Activated CD4-positive, alpha-beta T cell treated with anti-CD3 and anti-CD28 coated beads, Interleukin-2, amount 50 U/mL, for 1 hour (primary cell): ENCODE measurements around the gene RASSF5.

Experiments
- DNase-seq: peaks from one replicate; pipeline ENCODE4 v3.0.0-alpha.2; 2020

RASSF5 gene

GRCh38 chr1:206500046-206500445, 7.3 kb upstream of the RASSF5 start:
- no peak for DNase-seq

- DNase-seq = no peak
Observed at GRCh38 chr1:206501881-206502280, 5.5 kb upstream of the RASSF5 start.

- DNase-seq = no peak
Observed at GRCh38 chr1:206502403-206502802, 4.9 kb upstream of the RASSF5 start.

DNA sequence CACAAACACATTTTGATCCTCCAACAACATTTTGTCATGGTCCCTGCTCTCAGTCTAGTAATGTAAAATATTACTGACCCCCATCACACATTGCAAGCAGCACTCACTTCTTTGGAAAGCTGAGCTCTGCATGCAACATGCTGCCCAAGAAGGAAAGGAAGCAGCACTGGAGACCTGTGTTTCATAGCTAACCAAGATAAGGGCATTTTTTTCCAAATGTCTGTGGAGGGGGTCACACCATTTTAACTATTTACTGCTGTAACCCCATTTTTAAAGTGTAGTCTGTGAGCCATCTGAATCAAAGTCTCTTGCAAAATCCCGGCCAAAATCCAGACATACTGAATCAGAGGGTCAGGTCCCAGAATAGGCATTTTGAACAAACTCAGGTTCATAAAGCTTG, 4.5 kb upstream of the RASSF5 start:
- no peak for DNase-seq

- DNase-seq = no peak
Observed at GRCh38 chr1:206503591-206504362, 3.6 kb upstream of the RASSF5 start.

- no peak for DNase-seq
Observed at GRCh38 chr1:206504363-206504713, 3.0 kb upstream of the RASSF5 start.

DNA sequence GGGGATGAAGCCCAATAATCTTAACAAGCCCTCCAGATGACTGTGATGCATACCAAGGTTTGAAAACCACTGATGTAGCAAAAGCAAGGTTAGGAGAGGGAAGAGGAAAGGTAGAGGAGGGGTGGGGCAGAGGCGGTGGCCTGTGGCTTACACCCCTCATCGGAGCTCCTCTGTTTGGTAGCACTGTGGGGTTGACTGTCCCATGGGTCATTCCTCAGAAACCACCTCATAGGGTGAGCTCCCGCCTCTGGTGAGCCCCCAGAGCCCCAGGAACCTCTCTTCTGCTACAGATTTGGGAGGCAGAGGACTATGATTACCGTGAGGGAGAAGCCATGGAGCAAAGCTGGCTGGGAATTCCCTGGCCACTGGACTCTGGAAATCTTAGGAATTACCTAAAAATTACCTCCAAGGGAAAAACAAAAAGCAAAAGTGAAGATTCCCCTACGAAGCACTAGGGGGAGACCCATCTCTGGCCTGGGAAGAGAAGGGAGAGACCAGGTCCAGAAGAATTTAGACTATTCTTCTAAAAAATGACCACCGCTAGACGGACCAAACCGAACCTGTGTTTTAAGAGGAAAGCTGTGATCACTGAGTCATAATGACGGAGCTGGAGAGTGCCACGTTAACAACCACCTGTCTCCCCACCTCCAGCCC, 1.5 kb upstream of the RASSF5 start:
- no peak for DNase-seq

DNA sequence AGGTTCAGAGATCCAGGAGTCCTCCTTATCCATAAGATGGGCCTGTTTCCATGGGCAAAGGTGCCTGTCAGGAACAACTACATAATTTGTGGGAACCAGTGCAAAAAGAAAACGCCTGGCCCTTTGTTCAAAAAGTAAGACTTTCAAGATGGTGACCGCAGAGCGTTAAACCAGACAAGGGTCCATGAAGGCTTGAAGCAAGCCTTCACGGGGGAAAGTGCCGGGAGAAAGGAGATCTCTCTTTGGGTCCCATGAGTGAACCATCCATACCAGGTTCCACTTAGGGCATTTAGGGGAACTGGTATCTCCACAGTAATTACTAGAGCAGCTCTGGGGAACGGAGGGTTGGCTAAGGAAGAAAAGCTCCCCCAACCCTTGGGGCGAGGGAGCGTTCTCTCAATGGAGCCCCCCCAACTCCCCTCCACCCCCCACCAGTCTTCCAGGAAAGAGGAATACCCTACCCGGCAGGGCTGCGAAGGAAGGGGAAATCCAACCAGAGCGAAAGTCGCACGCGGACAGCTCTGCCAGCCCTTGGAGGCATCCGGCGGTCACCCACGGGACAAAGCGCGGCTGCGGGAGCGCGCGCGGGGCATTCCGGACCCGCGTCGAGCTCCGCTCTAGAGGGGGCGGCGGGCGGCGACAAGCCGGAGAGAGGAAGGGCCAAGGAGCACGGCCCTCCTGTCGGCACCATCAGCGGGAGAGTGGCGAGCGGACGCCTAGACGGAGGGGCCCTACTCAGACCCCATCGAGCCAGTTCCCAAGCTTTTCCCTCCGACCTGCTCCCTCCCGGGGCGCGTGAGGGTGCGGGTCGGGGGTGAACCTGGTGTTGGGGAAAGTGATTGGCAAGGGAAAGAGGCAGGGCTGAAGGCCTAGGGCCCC, 687 bp upstream of the RASSF5 start:
- no peak for DNase-seq

- no peak for DNase-seq
Observed at GRCh38 chr1:206508130-206508889, 979 bp downstream of the RASSF5 start.

DNA sequence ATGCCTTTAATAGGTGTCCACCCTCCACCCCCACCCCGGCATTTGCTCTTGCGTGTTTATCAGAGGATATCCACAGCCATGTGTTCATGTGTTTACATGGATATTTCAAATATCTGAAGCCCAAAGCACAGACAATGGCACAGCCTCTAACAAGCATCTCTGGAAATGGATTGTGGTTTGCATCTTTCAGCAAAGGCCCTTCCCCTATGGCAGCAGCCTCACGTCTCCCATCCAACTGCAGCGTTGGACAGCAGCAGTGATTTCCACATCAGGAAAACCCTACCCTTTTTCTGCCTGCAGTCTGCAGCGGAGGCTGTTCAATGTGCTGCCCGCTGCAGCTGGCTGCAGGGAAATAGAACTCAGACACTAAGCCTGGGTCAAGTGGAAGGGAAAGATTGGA, 1.6 kb downstream of the RASSF5 start:
- DNase-seq = no peak

GRCh38 chr1:206509612-206510257, 2.4 kb downstream of the RASSF5 start:
- no peak for DNase-seq

GRCh38 chr1:206510371-206510770, 3.0 kb downstream of the RASSF5 start:
- no peak for DNase-seq

- no peak for DNase-seq
Observed at GRCh38 chr1:206511362-206512057, 4.2 kb downstream of the RASSF5 start.

GRCh38 chr1:206512058-206512850, 4.9 kb downstream of the RASSF5 start:
- DNase-seq = no peak

GRCh38 chr1:206512851-206513180, 5.5 kb downstream of the RASSF5 start:
- DNase-seq = no peak

DNA sequence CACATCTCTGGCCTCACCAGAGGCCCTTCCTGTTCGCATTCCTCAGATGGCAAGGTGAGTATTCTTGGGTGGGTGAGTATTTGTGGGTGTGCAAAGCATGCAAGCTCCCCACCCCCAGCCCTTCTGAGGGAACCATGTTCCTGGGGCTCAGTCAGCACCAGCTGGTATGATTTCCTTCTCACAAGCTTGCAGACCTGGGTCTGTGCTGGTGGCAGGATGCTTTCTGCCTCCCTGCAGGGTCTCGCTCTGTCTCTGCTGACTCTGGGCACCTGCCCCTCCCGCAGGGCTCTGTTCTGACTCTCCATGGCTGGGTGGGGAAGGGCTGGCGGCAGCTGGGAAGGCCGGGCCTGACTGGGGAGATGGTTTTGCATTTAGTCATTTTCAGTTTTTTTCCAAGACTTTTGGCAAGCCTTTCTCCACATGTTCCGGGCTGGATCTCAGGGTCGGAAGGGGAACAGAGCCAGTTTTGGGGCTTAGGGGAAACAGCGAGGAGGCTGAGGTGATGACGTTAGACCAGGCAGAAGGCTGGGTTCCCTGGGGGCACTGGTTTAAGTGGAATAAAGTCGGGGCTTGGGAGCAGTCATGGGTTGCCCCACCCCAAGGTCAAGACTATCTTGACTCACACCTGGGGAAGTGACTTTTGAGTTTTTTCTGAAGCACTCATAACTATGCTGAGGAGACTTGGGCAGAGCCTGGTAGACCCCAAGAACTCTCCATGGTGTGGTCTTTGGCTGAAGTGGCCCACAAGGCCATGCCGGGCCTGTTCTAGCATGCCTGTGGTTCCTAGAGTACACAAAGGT, 6.2 kb downstream of the RASSF5 start:
- no peak for DNase-seq

DNA sequence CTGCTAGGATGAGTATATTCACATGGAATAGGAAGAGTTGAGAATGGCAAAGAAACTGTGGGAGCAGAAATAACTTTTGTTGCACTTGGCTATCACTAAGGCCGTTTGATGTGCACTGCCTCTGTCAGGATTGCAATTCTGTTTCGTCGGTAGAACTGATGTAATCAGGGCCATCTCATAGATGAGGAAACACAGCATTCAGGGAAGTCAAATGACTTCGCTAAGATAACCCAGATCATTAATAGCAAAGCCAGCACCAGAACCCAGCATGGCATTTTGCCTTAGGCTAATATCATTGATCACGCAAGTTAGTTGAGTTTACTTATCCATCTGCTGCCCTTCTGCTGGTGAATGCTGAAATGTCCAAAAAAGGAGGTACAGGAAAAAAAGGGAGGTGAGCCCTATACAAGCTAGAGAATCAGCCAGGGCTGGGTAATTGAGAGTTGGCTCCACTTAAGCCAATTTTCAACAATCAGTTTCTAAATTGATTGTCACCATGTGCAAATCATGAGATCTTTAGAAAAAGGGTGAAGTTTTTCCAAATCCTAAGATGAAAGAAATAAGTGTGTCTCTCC, 7.6 kb downstream of the RASSF5 start:
- DNase-seq = no peak

DNA sequence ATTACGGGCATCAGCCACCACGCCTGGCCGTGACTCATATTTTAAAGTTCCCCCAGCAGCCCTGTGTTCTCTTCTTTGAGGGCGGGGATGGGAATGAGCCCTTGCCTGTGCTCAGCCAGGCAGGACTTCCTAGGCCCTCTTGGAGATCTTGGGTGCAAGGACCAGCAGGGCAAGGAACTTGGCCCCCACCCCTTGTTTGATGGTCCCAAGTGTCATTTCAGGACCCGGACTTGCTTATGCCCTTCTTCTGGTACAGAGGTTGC, 9.3 kb downstream of the RASSF5 start:
- DNase-seq = no peak

GRCh38 chr1:206517784-206518183, 10.5 kb downstream of the RASSF5 start:
- no peak for DNase-seq

DNA sequence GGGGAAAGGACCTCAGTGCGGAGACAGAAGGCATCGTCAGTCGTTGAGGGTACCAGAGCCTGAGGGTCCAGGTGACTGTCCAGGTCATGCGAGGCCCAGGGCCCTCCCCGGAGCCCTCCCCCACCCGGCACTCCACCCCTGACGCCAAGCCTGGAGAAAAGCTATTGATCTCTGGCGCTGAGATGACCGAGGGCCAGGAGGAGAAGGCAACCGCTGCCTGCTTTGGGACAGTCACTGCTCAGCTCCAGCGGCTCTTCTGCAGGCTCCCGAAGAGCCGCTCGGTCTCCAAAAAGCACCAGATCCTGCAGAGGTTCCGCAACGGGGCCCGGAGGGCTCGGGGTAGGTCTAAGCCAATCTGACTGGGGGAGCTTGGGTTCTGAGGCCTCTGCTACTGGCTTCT, 10.9 kb downstream of the RASSF5 start:
- no peak for DNase-seq
